Astrocyte (in vitro differentiated cells and primary cell): ENCODE data around the gene NEUROG3.

Experiments used
- EZH2 ChIP-seq: IDR thresholded peaks from 2 replicates; pipeline ENCODE4 v1.6.1; 2012; ENCODE audit warnings: mild to moderate bottlenecking, low read length, inconsistent platforms; ENCODE audit not compliant: insufficient read depth
- TF ChIP-seq, protein P1 (sequence below): IDR thresholded peaks from 2 replicates; pipeline ENCODE4 v1.5.1; 2011; ENCODE audit warnings: low read depth, mild to moderate bottlenecking, inconsistent platforms, low read length, moderate library complexity; ENCODE audit not compliant: insufficient read depth

GRCh38 chr10:69609077-69609476 is 35.9 kb upstream of the NEUROG3 start:
- TF ChIP-seq, protein P1, sequence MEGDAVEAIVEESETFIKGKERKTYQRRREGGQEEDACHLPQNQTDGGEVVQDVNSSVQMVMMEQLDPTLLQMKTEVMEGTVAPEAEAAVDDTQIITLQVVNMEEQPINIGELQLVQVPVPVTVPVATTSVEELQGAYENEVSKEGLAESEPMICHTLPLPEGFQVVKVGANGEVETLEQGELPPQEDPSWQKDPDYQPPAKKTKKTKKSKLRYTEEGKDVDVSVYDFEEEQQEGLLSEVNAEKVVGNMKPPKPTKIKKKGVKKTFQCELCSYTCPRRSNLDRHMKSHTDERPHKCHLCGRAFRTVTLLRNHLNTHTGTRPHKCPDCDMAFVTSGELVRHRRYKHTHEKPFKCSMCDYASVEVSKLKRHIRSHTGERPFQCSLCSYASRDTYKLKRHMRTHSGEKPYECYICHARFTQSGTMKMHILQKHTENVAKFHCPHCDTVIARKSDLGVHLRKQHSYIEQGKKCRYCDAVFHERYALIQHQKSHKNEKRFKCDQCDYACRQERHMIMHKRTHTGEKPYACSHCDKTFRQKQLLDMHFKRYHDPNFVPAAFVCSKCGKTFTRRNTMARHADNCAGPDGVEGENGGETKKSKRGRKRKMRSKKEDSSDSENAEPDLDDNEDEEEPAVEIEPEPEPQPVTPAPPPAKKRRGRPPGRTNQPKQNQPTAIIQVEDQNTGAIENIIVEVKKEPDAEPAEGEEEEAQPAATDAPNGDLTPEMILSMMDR, result no peak
- TF ChIP-seq EZH2, result no peak
